Left colon (tissue), 2 donors: ENCODE measurements around the gene SMAP2. TPM values are rescaled to one million over a fixed set of nuclear protein-coding genes. Genes with fewer than 3 reads are reported as not detected.

Experiments
- ATAC-seq: fragments of 200-7000 bp; cut with Tn5 transposase; one replicate; pipeline ENCODE4 v1.9.1; 2020; ENCODE audit warnings: mild to moderate bottlenecking, moderate library complexity
- DNase-seq, 2 donors: peaks; one replicate each; pipeline ENCODE4 v3.0.0-alpha.2; 2020
- intact Hi-C, 2 donors: fragments of 100-400 bp; cut with DNase I in 1 of 2; cut with micrococcal nuclease in 1 of 2; formaldehyde crosslinking; loops; one replicate each; pipeline versions ENCODE4 v1.11.2 to v1.14.0; 2022; cut with DNase I, micrococcal nuclease
- total RNA-seq, 2 donors: library from RNA; stranded (reverse); fragmentation: NEBNext Ultra II Directional; extraction: Animal tissue kit (Norgen Biotek cat#: 25700); gene quantifications; one replicate each; pipeline ENCODE4 v1.2.1, GENCODE V29; 2021
- donor health status: DM: no; HTN: no; CAD: no.
- donor health status: DM: yes; HTN: yes; CAD: no.

The SMAP2 gene
- total RNA-seq, 2 donors from 2014 or later = 23.9 to 27.2 TPM

DNA sequence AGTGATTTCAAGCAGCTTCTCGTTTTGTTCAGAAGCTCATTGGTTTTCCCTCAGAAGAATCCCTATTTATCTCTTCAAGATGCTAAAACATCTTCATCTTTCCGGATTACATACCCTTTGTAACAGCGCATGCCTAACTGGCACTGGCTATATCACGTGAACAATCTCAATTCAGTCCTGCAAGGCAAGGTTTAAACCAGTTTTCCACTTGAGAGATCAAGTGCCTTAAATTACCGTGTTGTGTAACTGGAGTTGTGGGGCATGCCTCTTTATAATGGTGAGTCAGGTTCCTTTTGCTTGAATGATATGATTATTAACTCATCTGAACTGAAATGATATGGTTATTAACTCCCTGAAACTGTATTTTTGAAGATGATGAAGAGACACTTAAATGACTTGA is 65.7 kb downstream of the SMAP2 start:
- DNase-seq (no peak), ATAC-seq (no peak)
- intact Hi-C loops = no loop called here

DNA sequence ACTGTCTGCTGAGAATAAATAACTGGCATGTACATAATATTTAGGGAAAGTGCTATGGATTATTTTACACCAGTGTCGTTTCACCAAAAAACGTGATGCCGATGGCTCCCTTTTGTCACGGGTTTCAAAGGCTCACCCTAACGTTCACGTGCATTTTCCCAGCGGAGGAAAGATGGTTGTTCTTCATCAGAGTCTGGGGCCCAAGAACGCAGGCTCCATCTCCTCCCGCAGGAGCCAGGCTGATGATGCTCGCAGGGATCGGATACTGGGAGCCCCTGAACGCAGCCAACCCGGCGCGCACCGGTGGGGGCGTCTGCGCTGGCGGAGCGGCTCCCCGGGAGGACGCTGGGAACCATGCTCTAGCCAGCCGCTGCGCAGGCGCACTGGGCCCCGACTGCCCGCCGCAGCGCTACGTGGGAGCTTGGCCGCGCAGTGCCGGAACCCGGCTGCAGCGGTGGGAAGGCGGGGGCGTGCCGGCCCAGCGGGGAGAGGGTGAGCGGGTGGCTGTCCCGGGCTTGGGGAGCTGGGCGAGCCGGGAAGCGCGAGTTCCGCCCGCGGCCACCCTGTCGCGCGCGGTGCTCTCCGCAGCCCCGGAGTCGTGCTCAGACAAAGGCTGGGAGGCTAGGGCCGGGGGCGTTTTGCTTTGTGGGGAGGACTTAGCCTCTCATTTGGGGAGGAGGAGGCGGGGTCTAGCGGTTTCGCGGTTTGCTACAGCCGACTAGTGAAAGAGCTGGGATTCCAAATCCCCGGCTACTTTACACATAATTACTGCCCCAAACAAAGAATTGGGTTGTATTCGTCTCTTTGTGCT is 76.4 kb downstream of the SMAP2 start, which contains the start of gene ZFP69B:
ZFP69B (plus strand) TSS at position 793 of the 811 bp plus-strand sequence. CDS start 486 bp downstream, outside the sequence.
- peak; percentile 89 to 94 for DNase-seq
- intact Hi-C loops = no loop called here
- ATAC-seq = peak; percentile 99

DNA sequence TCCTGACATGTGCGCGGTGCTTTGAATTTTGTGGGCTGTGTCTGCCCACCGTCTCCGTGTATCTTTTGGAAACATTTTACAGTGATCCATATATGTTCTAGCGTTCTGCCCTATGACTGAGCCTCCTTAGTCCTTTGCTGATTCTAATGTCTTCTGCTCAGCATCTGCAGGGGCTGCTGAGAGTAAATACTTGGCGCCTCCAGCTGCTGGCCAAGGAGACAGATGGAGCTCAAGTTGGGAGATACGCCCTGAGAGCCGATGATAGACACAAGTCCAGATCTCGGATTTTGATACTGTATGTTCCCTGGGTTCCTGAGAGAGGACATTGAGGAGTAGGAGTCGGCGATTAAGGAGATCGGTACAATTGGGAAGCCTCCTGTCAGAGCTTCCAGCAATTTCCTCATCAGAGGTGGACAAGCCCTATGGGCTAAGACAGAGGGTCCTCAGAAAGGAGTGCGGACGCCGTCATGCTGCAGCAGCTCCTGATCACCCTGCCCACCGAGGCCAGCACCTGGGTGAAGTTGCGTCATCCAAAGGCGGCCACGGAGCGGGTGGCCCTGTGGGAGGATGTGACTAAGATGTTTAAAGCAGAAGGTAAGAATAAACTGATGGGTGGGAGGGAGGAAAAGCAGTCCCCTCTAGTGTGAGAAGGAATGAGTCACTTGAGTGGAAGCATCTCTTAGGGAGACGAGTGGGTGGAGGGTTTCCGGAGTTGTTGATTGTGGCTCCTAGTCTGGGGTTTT is 77.1 kb downstream of the SMAP2 start:
- intact Hi-C loops = no loop called here
- ATAC-seq (peak; percentile 27), DNase-seq (peak; percentile 23 to 27)

DNA sequence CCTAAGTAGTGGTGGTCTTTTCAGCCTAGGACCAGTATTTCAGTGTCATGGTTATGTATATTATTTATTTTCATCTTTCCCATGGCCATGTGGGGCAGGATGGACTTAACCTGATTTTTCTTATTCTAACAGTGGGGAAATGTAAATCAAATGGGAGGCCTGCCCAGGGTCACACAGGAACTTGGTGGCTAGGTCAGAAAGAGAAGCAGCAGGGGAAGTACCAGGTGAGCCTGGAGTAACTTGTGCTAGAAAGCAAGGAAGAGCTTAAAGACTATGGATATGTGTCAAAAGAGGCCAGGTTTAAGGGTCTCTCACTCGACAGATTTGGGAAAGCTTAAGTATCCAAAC is 77.7 kb downstream of the SMAP2 start:
- ATAC-seq = no peak
- intact Hi-C loops = no loop called here
- no peak for DNase-seq

DNA sequence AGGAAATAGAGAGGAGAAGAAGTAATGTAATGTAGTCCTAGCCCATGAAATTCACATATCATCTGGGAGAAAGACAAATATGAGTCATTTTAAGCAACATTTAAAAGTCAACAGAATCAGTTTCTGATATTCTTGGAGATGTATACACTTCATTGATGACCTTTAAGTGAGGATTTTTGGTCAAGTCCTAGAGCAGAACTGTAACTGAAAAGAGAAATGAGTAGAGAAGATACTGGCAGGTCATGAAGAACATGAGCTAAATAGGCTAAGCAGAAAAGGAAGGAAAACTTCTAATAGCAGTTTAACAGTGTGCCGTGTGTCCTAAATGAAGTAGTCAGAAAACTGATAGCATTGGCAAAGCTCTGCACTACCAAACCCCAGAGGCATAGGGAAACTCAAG is 81.3 kb downstream of the SMAP2 start:
- DNase-seq (no peak), ATAC-seq (no peak)
- intact Hi-C loops = no loop called here

DNA sequence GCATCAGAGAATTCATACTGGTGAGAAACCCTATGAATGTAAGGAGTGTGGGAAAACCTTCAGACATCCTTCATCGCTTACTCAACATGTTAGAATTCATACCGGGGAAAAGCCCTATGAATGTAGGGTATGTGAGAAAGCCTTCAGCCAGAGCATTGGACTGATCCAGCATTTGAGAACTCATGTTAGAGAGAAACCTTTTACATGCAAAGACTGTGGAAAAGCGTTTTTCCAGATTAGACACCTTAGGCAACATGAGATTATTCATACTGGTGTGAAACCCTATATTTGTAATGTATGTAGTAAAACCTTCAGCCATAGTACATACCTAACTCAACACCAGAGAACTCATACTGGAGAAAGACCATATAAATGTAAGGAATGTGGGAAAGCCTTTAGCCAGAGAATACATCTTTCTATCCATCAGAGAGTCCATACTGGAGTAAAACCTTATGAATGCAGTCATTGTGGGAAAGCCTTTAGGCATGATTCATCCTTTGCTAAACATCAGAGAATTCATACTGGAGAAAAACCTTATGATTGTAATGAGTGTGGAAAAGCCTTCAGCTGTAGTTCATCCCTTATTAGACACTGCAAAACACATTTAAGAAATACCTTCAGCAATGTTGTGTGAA is 89.5 kb downstream of the SMAP2 start:
- intact Hi-C loops = no loop called here
- ATAC-seq = no peak
- no peak for DNase-seq

DNA sequence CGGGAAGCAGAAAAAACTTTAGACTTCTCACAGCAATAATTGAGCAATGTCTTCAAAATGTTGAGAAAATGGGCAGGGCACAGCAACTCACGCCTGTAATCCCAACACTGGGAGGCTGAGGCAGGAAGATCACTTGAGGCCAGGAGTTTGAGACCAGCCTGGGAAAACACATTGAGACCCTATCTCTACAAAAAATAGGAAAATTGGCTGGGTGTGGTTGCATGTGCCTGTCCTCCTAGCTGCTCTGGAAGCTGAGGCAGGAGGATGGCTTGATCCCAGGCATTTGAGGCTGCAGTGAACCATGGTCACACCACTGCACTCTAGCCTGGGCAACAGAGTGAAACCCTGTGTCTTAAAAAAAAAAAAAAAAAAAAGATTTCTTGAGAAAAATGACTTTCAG is 95.8 kb downstream of the SMAP2 start:
- intact Hi-C loops = no loop called here
- ATAC-seq (no peak), DNase-seq (no peak)

Other genes starting within 250 kb of the SMAP2 start
- 10 to 100 TPM in 1 of 2 donors, 1 to 10 TPM in 1; 9.5 to 14.7 TPM for gene RLF, start 212.3 kb upstream of the SMAP2 start, total RNA-seq
- not detected for gene TMCO2, start 125.8 kb upstream of the SMAP2 start, total RNA-seq
- 10 to 100 TPM; 47.7 to 55.2 TPM for gene ZMPSTE24, start 115.5 kb upstream of the SMAP2 start, total RNA-seq
- gene COL9A2, start 56.4 kb upstream of the SMAP2 start, total RNA-seq = 1 to 10 TPM; 3.7 to 5.7 TPM
- gene ZFP69B, start 76.7 kb downstream of the SMAP2 start, total RNA-seq = 1 to 10 TPM in 1 of 2 donors, under 1 TPM in 1; 0.98 to 1.5 TPM
- 1 to 10 TPM; 2.5 to 2.6 TPM for gene ZFP69, start 103.6 kb downstream of the SMAP2 start, total RNA-seq
- gene EXO5, start 135.0 kb downstream of the SMAP2 start, total RNA-seq = 1 to 10 TPM; 4.7 to 5.4 TPM
- 1 to 10 TPM; 5.2 to 8.3 TPM for gene ZNF684, start 157.9 kb downstream of the SMAP2 start, total RNA-seq